ENCODE results near the gene HHAT. TPM values are rescaled to one million over a fixed set of nuclear protein-coding genes. Genes with fewer than 3 reads are reported as not detected.

The HHAT gene
- total RNA-seq, 1 donor from 2014 or later, result 5.3 TPM

GRCh38 chr1:210600421-210601159 lies 271.9 kb downstream of the HHAT start:
- no peak for TF ChIP-seq CTCF (IDR thresholded peaks at IDR 0.05)
- intact Hi-C loops (cut with DNase I), result no loop called here
- no peak overlapping the region for H3K4me3 ChIP-seq
- H3K9me3 ChIP-seq, result no peaks in the 10 kb centered on the region
- H3K27ac ChIP-seq, result no peak overlapping the region
- no peak for ATAC-seq
- H3K36me3 ChIP-seq, result no peaks in the 10 kb centered on the region
- DNase-seq, result no peak
- H3K27me3 ChIP-seq (ENCODE audit: low read depth), result no peaks in the 10 kb centered on the region
- H3K4me1 ChIP-seq, result peaks cover 4% of the 10 kb centered on the region

DNA sequence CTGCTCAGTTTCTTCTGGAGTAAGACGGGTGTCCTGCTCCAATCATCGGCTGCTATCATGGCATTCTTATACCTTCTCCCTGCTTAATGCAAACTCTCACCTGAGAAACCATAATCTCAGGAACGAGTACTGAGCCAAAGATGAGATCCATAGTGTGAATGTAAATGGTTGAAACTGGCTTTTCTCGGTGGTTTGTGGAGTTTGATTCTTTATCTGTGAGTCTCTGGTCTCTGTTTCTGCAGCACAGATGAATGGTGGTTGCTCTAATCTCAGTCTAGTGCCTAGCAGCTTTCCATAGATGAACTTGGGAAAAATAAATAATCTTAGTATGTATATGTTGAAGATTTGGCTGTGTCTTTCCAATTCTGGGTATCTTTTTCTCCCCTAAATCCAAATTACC lies 274.4 kb downstream of the HHAT start:
- Histone ChIP-seq H3K27ac (no peak overlapping the region), H3K27me3 (ENCODE audit: low read depth) (no peaks in the 10 kb centered on the region), H3K4me3 (no peak overlapping the region), H3K4me1 (no peaks in the 10 kb centered on the region), H3K36me3 (no peaks in the 10 kb centered on the region), H3K9me3 (peaks cover 7% of the 10 kb centered on the region)
- DNase-seq (no peak), ATAC-seq (no peak)
- intact Hi-C loops (cut with DNase I), result no loop called here
- no peak for TF ChIP-seq CTCF (IDR thresholded peaks at IDR 0.05)

GRCh38 chr1:210605099-210605498 lies 276.4 kb downstream of the HHAT start:
- H3K27ac ChIP-seq, result no peak overlapping the region
- no peak for TF ChIP-seq CTCF (IDR thresholded peaks at IDR 0.05)
- no peaks in the 10 kb centered on the region for H3K4me1 ChIP-seq
- DNase-seq (no peak), ATAC-seq (no peak)
- intact Hi-C loops (cut with DNase I), result no loop called here
- peaks cover 7% of the 10 kb centered on the region for H3K9me3 ChIP-seq
- no peak overlapping the region for H3K4me3 ChIP-seq
- H3K36me3 ChIP-seq, result no peaks in the 10 kb centered on the region
- H3K27me3 ChIP-seq (ENCODE audit: low read depth), result no peaks in the 10 kb centered on the region

DNA sequence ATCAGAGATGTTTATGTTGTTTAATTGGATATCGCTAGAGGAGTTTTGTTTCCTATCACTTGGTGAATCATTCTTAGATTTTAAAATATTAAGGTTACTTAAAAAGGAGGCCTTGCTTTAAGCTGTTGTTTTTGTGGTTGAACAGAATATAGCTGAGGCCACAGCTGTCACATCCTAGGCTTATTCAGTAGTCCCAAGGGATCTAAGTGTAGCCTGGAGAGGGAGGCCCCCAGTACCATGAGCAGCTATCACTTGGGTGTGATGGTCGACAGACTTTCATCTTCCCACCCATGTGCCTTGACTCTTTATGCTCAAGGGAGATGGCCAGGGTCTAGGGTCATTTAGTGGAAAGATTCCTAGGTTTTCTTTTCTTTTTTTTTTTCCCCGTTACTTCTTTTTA lies 278.7 kb downstream of the HHAT start:
- DNase-seq (no peak), ATAC-seq (no peak)
- Histone ChIP-seq H3K4me3 (no peak overlapping the region), H3K9me3 (peaks cover 7% of the 10 kb centered on the region), H3K4me1 (no peaks in the 10 kb centered on the region), H3K27me3 (ENCODE audit: low read depth) (no peaks in the 10 kb centered on the region), H3K36me3 (no peaks in the 10 kb centered on the region), H3K27ac (no peak overlapping the region)
- intact Hi-C loops (cut with DNase I), result no loop called here
- no peak for TF ChIP-seq CTCF (IDR thresholded peaks at IDR 0.05)

- Histone ChIP-seq H3K36me3 (no peaks in the 10 kb centered on the region), H3K4me3 (no peak overlapping the region), H3K9me3 (peaks cover 7% of the 10 kb centered on the region), H3K27me3 (ENCODE audit: low read depth) (no peaks in the 10 kb centered on the region), H3K4me1 (no peaks in the 10 kb centered on the region), H3K27ac (no peak overlapping the region)
- no peak for DNase-seq
- intact Hi-C loops (cut with DNase I), result no loop called here
- ATAC-seq, result no peak
- TF ChIP-seq CTCF (IDR thresholded peaks at IDR 0.05), result no peak
Observed at GRCh38 chr1:210608767-210609166, 280.1 kb downstream of the HHAT start.

Measured in lower lobe of right lung (tissue), 2 donors.